Testis (tissue), 5 donors: Measurements from ENCODE around the gene ANKK1. TPM values are rescaled to one million over a fixed set of nuclear protein-coding genes. Genes with fewer than 3 reads are reported as not detected.

ENCODE experiments used
- DNase-seq: peaks from one replicate; pipeline ENCODE4 v3.0.0-alpha.2; 2019
- H3K27ac ChIP-seq, 2 donors: fragments of 200-600 bp; sonication (generic); one replicate each; pipeline ENCODE4 v1.5.1; 2019
- H3K27me3 ChIP-seq: fragments of 200-600 bp; sonication (generic); one replicate; pipeline ENCODE4 v1.5.1; 2019
- H3K36me3 ChIP-seq: fragments of 200-600 bp; sonication (generic); one replicate; pipeline ENCODE4 v1.5.1; 2017; ENCODE audit warnings: low read depth; ENCODE audit errors: missing control alignments
- H3K4me1 ChIP-seq: fragments of 200-600 bp; sonication (generic); one replicate; pipeline ENCODE4 v1.5.1; 2019
- H3K4me3 ChIP-seq, 2 donors: fragments of 200-600 bp; sonication (generic); one replicate each; pipeline ENCODE4 v1.5.1; 2017 to 2019
- H3K9me3 ChIP-seq: fragments of 200-600 bp; sonication (generic); one replicate; pipeline ENCODE4 v1.5.1; 2017
- POLR2A ChIP-seq: fragments of 450-650 bp; IDR thresholded peaks from one replicate; pipeline ENCODE4 v1.6.1; 2017; ENCODE audit warnings: antibody characterized with exemption, mild to moderate bottlenecking, moderate library complexity
- WGBS, 2 donors: methylation state at CpG; one replicate each; pipeline ENCODE4 v1.1.5; 2018; 5-methylcytosine and 5-hydroxymethylcytosine counted together
- intact Hi-C: fragments of 100-400 bp; cut with DNase I; formaldehyde crosslinking; loops from one replicate; pipeline ENCODE4 v1.15.1; 2023; ENCODE audit warnings: low total_unique reads
- long read RNA-seq, 2 donors: transcript quantifications; one replicate each; lab custom pipeline, GENCODE V29; 2026
- polyA plus RNA-seq: library from polyadenylated mRNA; stranded (reverse); fragments of 350-450 nt; fragmentation: Illumina TruSeq; extraction: RNeasy Lipid Tissue Mini Kit (QIAGEN cat#74804); gene quantifications from one replicate; pipeline ENCODE4 v1.2.3, GENCODE V29; 2014; ENCODE audit warnings: low read depth, low replicate concordance; ENCODE audit not compliant: insufficient read depth
- total RNA-seq, 2 donors: library from RNA; depleted of rRNA; stranded (reverse); fragments of >200 nt; gene quantifications; one replicate each; pipeline ENCODE4 v1.2.3, GENCODE V29; 2016
- TF ChIP-seq, protein P1 (sequence below), 3 experiments: fragments of 450-650 bp in 2 of 3; fragments of 200-600 bp in 1 of 3; sonication (generic) in 1 of 3; IDR thresholded peaks; one replicate each; pipeline ENCODE4 v1.5.1; 2016 to 2019; ENCODE audit warnings: antibody characterized with exemption in 3 of 3, mild to moderate bottlenecking in 2 of 3, moderate library complexity in 1 of 3

The ANKK1 gene, protein sequence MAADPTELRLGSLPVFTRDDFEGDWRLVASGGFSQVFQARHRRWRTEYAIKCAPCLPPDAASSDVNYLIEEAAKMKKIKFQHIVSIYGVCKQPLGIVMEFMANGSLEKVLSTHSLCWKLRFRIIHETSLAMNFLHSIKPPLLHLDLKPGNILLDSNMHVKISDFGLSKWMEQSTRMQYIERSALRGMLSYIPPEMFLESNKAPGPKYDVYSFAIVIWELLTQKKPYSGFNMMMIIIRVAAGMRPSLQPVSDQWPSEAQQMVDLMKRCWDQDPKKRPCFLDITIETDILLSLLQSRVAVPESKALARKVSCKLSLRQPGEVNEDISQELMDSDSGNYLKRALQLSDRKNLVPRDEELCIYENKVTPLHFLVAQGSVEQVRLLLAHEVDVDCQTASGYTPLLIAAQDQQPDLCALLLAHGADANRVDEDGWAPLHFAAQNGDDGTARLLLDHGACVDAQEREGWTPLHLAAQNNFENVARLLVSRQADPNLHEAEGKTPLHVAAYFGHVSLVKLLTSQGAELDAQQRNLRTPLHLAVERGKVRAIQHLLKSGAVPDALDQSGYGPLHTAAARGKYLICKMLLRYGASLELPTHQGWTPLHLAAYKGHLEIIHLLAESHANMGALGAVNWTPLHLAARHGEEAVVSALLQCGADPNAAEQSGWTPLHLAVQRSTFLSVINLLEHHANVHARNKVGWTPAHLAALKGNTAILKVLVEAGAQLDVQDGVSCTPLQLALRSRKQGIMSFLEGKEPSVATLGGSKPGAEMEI
- total RNA-seq (1 to 10 TPM; 2.1 to 2.2 TPM), polyA plus RNA-seq (2.5 TPM)
- long read RNA-seq, donor 1: 0 reads
- long read RNA-seq, donor 2: 0 reads

DNA sequence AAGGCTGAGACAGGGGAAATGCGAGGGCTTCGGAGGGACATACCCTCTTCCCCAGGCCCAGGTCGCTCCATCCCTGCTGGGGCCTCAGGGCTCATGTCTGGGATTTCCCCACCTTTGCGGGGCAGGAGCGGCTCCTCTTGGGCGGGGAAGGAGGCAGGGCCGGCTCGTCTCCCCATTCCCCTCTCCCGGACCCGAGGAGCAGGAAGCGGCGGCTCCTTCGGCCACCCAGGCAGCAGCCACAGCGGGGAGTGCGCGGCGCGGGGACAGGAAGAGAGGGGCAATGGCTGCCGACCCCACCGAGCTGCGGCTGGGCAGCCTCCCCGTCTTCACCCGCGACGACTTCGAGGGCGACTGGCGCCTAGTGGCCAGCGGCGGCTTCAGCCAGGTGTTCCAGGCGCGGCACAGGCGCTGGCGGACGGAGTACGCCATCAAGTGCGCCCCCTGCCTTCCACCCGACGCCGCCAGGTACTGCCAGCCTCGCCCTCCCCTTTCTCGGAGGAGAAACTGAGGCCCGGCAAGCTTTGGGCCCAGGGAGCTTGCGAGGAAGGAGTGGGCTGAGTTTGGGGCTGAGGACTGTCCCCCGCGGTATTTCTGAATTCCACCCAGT is at the start of gene ANKK1:
Gene ANKK1, plus strand, starts transcription at position 175 of the 607 bp plus-strand sequence. Its CDS starts 106 bp downstream, at position 281.
- no peak for TF ChIP-seq POLR2A
- TF ChIP-seq, protein P1, sequence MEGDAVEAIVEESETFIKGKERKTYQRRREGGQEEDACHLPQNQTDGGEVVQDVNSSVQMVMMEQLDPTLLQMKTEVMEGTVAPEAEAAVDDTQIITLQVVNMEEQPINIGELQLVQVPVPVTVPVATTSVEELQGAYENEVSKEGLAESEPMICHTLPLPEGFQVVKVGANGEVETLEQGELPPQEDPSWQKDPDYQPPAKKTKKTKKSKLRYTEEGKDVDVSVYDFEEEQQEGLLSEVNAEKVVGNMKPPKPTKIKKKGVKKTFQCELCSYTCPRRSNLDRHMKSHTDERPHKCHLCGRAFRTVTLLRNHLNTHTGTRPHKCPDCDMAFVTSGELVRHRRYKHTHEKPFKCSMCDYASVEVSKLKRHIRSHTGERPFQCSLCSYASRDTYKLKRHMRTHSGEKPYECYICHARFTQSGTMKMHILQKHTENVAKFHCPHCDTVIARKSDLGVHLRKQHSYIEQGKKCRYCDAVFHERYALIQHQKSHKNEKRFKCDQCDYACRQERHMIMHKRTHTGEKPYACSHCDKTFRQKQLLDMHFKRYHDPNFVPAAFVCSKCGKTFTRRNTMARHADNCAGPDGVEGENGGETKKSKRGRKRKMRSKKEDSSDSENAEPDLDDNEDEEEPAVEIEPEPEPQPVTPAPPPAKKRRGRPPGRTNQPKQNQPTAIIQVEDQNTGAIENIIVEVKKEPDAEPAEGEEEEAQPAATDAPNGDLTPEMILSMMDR (IDR thresholded peaks at IDR 0.05): peak in 1 of 3 experiments; percentile 25
- peak; percentile 31 for DNase-seq
- Histone ChIP-seq H3K9me3 (no peaks in the 10 kb centered on the region), H3K27me3 (no peaks in the 10 kb centered on the region), H3K27ac (no peak within 1 kb of the TSS), H3K4me3 (peak within 1 kb of the TSS; percentile 15 to 22), H3K4me1 (no peaks in the 10 kb centered on the region), H3K36me3 (no peaks in the 10 kb centered on the region)
- intact Hi-C loops: no loop called here
- 12 to 38% methylated on average over 6 to 28 of the region's 46 CpGs for WGBS, 2 donors

DNA sequence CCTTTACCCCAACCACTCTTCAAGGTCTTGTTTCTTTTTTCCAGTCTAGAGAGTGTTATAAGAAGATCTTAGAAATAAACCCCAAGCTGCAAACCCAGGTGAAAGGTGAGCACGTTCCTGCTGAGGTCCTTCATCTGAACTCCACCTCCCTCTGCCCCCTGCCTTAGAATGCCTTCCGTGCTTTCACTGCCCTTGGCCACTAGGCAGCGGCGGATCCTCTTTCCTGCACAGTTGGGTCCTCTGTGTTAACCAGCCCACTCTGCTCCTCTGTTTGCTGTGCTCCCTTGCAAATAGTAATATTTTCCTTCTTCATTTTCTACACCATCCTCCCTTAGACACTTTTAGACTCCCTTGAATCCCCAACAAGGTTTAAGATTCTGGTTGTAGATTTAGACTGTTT is 48.8 kb upstream of the ANKK1 start:
- Histone ChIP-seq H3K9me3 (no peaks in the 10 kb centered on the region), H3K27me3 (no peaks in the 10 kb centered on the region), H3K36me3 (no peaks in the 10 kb centered on the region), H3K4me3 (no peak overlapping the region), H3K27ac (no peak overlapping the region), H3K4me1 (no peaks in the 10 kb centered on the region)
- intact Hi-C loops: no loop called here
- TF ChIP-seq POLR2A: no peak
- TF ChIP-seq, protein P1 (IDR thresholded peaks at IDR 0.05): no peak
- 80 to 87% methylated on average over 4 of the region's 4 CpGs for WGBS, 2 donors
- DNase-seq: no peak

DNA sequence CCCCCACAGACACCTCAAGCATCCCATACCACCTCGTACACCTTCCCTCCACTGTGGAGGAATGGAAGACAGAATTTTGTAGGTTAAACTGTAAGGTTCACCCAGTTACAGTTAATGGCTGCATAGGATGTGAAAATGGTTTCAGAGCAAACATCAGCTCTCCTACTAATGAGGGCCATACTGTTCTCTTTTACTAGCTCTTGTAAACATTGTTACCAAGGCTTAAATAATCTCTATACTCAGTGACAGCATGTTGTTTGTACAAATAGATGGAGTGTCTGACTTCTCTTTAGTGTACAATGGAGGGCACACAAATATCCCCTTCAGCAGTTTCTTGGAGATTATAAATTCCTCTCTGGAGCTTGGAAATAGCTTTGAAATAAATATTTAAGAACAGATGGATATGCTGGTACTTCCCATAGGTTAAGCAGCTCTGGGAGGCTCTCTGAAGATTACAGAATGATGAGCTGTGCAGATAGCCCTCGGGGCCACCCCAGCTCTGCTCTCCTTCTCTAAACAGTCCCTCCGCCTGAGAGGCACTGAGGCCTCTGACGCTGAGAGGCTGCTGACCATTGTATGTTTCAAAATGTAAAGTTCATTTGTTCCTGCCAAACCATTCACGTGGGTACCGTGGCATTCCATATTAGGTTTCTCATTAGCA is 47.5 kb upstream of the ANKK1 start:
- 79 to 89% methylated on average over 6 of the region's 6 CpGs for WGBS, 2 donors
- intact Hi-C loops: no loop called here
- no peaks in the 10 kb centered on the region for H3K4me1 ChIP-seq
- DNase-seq: no peak
- H3K27ac ChIP-seq: no peak overlapping the region
- TF ChIP-seq POLR2A: no peak
- TF ChIP-seq, protein P1 (IDR thresholded peaks at IDR 0.05): no peak
- H3K4me3 ChIP-seq: no peak overlapping the region
- H3K9me3 ChIP-seq: no peaks in the 10 kb centered on the region
- no peaks in the 10 kb centered on the region for H3K27me3 ChIP-seq
- H3K36me3 ChIP-seq: no peaks in the 10 kb centered on the region

DNA sequence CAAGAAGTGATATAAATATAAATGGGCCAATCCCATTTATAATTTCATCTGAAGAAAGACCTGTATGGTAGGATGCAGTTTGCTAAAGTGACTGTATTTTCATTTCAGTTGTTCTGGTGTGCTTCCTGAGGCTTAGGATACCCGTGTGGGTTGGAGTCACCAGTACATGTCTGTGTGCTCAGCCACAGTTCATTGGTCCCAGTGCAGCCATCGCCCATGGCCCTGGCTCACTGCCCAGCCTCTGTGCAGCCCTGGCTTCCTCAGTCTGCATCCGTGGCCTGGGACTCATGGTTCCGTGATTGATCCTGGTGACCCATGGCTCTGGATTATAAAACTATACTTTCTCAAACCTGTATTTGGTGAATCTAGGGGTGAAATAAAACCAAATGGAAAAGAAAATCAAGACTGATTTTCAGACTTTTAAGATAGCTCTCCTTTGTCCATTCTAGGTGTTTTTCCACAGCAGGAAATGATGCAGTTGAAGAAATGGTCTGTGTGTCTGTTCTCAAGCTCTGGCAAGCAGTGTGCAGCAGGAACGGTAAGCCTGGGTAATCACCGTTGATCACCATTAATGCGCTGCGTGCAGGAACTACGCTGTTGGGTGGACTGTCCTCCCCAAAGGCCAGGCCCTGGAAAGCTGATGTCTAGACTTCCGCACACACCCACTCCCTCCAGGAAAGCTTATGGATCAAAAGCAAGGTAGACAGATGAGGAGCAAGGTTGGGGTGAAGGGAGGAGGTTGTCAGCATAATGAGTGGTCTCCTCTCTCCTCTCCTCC is 46.0 kb upstream of the ANKK1 start:
- no peaks in the 10 kb centered on the region for H3K9me3 ChIP-seq
- TF ChIP-seq POLR2A: no peak
- TF ChIP-seq, protein P1 (IDR thresholded peaks at IDR 0.05): no peak
- H3K36me3 ChIP-seq: no peaks in the 10 kb centered on the region
- intact Hi-C loops: no loop called here
- 84 to 93% methylated on average over 10 of the region's 10 CpGs for WGBS, 2 donors
- no peak for DNase-seq
- H3K4me1 ChIP-seq: no peaks in the 10 kb centered on the region
- no peak overlapping the region for H3K4me3 ChIP-seq
- no peak overlapping the region for H3K27ac ChIP-seq
- H3K27me3 ChIP-seq: no peaks in the 10 kb centered on the region
